NCI-H748 treated with DMSO at 0.1 percent for 48 hours (cell line): Measurements from ENCODE around the gene C19orf47.

Experiments
- DNase-seq: peaks from one replicate; lab custom pipeline; 2025; lab: John Stamatoyannopoulos, UW

C19orf47 gene

GRCh38 chr19:40348125-40348913 lies at the start of gene C19orf47, which contains the start of gene PLD3:
TSS of gene C19orf47 (minus strand) at chr19:40348397. CDS start at chr19:40341857, 6,540 bp downstream.
TSS of gene PLD3 (plus strand) at chr19:40348695. CDS start at chr19:40366484, 17,789 bp downstream.
- DNase-seq: peak; percentile 98

- no peak for DNase-seq
These were observed 49.3 kb upstream of the C19orf47 start for GRCh38 chr19:40397568-40397906.

GRCh38 chr19:40396886-40397567 lies 48.8 kb upstream of the C19orf47 start:
- DNase-seq: no peak

GRCh38 chr19:40395956-40396355 lies 47.8 kb upstream of the C19orf47 start:
- no peak for DNase-seq

GRCh38 chr19:40394816-40395210 lies 46.6 kb upstream of the C19orf47 start:
- no peak for DNase-seq

GRCh38 chr19:40393894-40394815 lies 46.0 kb upstream of the C19orf47 start:
- DNase-seq: no peak

GRCh38 chr19:40392894-40393517 lies 44.8 kb upstream of the C19orf47 start:
- DNase-seq: no peak

- no peak for DNase-seq
These were observed 43.9 kb upstream of the C19orf47 start for GRCh38 chr19:40392123-40392522.

GRCh38 chr19:40390084-40390742 lies 42.0 kb upstream of the C19orf47 start, which contains the start of gene HIPK4:
TSS of gene HIPK4 (minus strand) at chr19:40390181. CDS start at chr19:40389902, 279 bp downstream.
- no peak for DNase-seq

GRCh38 chr19:40389404-40390083 lies 41.3 kb upstream of the C19orf47 start:
- DNase-seq: no peak

GRCh38 chr19:40388481-40388880 lies 40.3 kb upstream of the C19orf47 start:
- DNase-seq: no peak

- DNase-seq: no peak
These were observed 39.0 kb upstream of the C19orf47 start for GRCh38 chr19:40387155-40387554.

GRCh38 chr19:40383668-40384248 lies 35.6 kb upstream of the C19orf47 start:
- DNase-seq: no peak

GRCh38 chr19:40381321-40381720 lies 33.1 kb upstream of the C19orf47 start:
- DNase-seq: no peak

GRCh38 chr19:40380199-40381037 lies 32.2 kb upstream of the C19orf47 start:
- DNase-seq: no peak

- DNase-seq: no peak
These were observed 31.4 kb upstream of the C19orf47 start for GRCh38 chr19:40379446-40380198.

GRCh38 chr19:40378509-40378908 lies 30.3 kb upstream of the C19orf47 start:
- DNase-seq: no peak

- DNase-seq: no peak
These were observed 29.7 kb upstream of the C19orf47 start for GRCh38 chr19:40377876-40378385.
